GM18517 (cell line): Measurements from ENCODE around the gene C9orf78.

Experiments
- ATAC-seq: cut with Tn5 transposase; IDR thresholded peaks from one replicate; pipeline ENCODE4 v1.9.1; 2021; ENCODE audit warnings: mild to moderate bottlenecking, moderate library complexity; ENCODE audit not compliant: unreplicated experiment

The C9orf78 gene

GRCh38 chr9:129835128-129835859, at the start of gene C9orf78, which contains the start of gene USP20:
Gene C9orf78, minus strand, starts transcription at chr9:129835275. Its CDS starts 54 bp downstream, at chr9:129835221.
Gene USP20, plus strand, starts transcription at chr9:129835458. Its CDS starts 17,098 bp downstream, at chr9:129852556.
- peak; percentile 74 for ATAC-seq

GRCh38 chr9:129884220-129885017, 49.3 kb upstream of the C9orf78 start:
- no peak for ATAC-seq

- ATAC-seq, result no peak
Measured at GRCh38 chr9:129881547-129882324, 46.7 kb upstream of the C9orf78 start.

- no peak for ATAC-seq
Measured at GRCh38 chr9:129880654-129881546, 45.8 kb upstream of the C9orf78 start.

GRCh38 chr9:129879991-129880653, 45.0 kb upstream of the C9orf78 start:
- ATAC-seq, result no peak

GRCh38 chr9:129879103-129879699, 44.1 kb upstream of the C9orf78 start:
- no peak for ATAC-seq

DNA sequence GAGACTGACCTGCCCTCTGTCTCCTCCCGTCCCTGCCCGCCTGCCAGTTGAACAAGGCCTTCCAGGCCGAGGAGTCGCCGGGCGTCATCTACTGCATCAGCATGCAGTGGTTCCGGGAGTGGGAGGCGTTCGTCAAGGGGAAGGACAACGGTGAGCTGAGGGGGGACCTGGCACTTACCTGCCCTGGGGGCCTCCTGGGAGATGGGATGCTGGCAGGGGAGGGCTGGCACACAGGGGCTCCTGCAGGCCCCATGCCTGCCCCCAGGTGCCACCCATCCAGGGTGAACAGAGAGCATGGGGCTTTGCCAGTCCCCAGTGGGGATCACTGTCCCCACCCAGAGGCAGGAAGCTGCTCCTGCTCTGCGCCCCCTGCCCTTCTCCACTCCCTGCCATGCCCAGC, 43.2 kb upstream of the C9orf78 start:
- ATAC-seq, result no peak

- no peak for ATAC-seq
Measured at GRCh38 chr9:129876815-129877214, 41.7 kb upstream of the C9orf78 start.

GRCh38 chr9:129875687-129876395, 40.8 kb upstream of the C9orf78 start:
- ATAC-seq, result no peak

- ATAC-seq, result no peak
Measured at GRCh38 chr9:129875181-129875611, 40.1 kb upstream of the C9orf78 start.

DNA sequence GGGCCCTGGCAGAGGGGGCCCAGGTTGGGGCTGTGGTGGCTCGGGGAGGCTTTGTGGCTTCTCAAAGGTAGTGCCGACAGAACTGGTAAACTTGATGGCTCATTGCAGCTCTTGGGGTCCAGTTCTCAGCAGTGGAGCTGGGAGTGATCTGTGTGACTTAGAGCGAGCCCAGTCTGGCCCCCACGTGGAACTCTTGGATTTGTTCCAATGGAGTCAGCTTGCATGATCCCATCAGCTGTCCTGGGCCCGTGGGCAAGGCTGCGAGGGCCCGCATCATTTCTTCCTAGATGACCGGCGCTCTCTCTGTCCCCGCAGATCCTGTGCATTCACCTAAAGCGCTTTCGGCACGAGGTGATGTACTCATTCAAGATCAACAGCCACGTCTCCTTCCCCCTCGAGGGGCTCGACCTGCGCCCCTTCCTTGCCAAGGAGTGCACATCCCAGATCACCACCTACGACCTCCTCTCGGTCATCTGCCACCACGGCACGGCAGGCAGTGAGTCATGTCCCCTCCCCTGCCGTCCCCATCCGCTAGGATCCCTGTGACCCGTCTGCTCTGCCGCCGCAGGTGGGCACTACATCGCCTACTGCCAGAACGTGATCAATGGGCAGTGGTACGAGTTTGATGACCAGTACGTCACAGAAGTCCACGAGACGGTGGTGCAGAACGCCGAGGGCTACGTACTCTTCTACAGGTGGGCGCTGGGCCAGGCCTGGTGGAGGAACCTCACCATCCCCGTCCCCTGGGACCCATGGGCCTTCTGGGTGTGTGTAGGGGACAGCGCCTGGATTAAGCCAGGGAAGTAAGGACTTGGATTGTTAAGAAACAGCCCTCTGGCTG, 39.4 kb upstream of the C9orf78 start:
- ATAC-seq, result no peak

GRCh38 chr9:129873563-129874190, 38.6 kb upstream of the C9orf78 start:
- ATAC-seq, result no peak

- ATAC-seq, result no peak
Measured at GRCh38 chr9:129871046-129871445, 36.0 kb upstream of the C9orf78 start.

DNA sequence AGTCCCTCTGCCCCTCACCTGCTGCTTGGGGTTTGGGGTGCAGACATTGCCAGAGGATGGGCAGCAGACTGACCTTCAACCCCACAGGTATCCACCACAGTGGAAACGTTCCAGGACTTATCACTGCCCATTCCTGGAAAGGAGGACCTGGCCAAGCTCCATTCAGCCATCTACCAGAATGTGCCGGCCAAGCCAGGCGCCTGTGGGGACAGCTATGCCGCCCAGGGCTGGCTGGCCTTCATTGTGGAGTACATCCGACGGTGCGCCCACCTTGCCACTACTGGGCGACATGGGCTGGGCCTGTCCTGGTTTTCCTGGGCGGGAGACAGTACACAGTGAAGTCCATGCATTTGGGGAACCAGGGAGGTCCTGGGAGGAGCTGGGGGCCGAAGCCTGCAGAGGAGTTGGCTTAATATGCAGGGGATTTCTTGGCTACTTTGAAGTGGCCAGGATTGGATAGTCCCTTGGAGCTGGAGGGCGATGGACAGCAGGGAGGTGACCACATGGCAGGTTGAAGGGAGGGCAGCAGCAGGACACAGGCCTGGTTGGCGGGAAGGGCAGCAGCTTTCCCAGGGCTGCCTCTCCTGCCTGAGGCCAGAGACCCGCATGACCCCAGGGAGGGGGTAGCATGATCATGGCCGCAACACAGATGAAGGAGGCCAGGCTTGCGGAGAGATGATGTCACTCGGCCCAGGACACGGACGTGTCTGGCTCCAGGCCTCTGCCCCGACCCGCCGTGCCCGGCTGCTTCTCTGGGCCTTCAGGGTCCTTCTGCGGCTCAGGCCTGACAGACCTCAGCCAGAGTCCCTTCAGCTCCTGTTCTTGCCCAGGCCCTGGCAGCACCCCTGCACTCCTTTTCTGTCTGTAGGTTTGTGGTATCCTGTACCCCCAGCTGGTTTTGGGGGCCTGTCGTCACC, 34.8 kb upstream of the C9orf78 start:
- ATAC-seq, result no peak

DNA sequence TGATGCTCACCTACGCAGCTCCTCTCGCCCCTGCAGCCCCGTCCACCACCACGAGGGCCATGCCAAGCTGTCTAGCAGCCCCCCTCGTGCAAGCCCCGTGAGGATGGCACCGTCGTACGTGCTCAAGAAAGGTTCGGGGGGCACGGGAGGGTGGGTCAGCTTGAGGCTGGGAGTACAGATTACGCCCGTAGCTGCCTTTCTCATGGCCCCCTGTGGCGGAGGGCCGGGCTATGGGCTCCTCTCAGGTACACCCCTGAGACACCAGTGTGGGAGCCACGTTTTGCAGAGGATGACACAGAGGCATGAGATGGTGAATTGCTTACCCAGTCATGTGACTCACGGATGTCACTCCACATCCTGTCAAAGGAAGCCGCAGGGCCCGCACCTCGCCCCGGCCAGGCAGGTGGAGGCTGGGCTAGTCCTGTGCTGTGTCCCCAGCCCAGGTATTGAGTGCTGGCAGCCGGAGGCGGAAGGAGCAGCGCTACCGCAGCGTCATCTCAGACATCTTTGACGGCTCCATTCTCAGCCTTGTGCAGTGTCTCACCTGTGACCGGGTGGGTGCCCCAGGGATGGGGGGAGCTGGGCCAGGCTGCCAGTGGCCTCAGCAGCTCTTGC, 33.9 kb upstream of the C9orf78 start:
- ATAC-seq, result no peak
